HG03469 (cell line): ENCODE data around the gene LRRC8D.

Experiments
- ATAC-seq: cut with Tn5 transposase; IDR thresholded peaks from one replicate; pipeline ENCODE4 v1.9.1; 2021; ENCODE audit warnings: mild to moderate bottlenecking, moderate library complexity, moderate number of reproducible peaks; ENCODE audit not compliant: unreplicated experiment

Gene LRRC8D

DNA sequence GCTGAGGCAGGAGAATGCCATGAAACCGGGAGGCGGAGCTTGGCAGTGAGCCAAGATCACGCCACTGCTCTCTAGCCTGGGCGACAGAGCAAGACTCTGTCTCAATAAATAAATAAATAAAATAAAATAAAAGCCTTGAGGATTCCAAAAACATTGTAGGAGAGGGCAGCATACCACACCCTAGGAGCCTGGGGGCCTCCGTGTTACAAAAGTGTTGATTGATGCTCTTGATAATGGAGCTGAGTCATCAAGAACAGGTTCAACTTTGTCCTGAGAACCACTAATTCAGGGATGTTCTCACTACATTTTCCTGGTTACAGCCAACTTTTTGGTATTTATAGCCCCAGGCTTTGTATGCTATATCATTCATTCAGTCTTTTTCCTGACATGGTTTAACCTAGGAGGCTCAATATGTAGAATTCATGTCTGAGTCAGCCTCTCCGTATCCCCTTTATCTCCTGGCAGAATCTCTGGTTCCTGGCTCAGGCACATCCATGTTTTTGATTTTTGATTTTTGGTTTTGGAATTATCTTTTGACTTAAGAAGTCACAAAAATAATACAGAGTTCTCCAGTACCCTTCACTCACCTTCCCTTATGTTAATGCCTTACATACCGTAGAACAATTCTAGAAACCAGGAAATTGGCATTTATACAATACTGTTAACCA, 69.4 kb downstream of the LRRC8D start:
- ATAC-seq = no peak

DNA sequence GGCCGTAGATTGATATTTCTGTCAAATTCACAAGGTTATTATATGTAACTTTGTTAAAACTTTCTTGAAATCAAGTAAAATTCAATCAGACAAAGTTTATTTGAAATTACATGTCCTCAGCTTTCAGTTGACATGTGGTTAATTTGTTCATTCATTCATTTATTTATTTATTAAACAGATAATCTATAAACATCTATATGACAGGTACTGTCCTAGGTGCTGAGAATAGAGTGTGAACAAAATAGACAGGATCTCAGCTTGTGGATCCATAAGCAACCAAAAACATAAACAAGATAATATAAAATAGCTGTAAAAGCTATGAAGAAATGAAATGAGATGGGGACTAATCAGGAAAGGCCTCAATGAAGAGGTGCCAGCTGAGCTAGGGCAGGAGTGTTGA, 72.0 kb downstream of the LRRC8D start:
- ATAC-seq = no peak

GRCh38 chr1:89894210-89895201, 73.7 kb downstream of the LRRC8D start:
- no peak for ATAC-seq

DNA sequence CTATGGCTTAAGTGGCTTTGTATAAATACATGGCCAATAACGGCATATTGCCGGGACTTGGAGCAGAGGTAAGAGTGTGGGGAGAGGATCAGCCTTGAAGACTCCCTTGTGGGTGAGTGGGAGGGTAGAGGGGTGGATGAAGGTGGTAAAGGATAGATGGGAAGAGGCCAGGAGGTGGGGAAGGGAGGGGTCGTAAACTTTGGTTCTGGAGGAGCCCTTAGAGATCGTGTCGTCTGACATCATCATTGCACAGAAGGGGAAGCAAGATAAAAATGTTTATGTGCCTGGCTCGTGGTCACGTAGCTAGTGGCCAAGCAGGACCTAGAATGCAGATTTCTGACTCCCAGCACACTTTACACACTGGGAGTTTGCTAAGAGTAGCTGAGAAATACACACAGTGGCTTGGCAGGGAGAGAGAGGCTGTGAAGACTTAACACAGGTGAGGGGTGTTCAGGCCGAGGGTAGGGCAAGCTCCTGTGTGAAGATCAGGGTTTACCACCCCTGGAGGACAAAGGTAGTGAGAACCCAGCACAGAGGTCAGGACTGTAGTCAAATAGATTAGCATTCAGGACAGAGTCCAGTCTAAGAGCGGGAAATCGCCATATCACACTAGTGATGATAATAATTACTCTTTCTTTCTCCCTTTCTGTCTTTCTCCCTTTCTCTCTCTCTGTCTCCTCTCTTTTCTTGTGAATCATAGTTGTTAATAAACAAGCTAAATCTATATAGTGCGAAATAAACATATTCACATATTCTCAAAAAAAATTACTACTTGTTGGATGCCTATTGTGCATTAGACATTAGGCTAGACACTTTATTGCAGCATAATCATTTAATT, 75.5 kb downstream of the LRRC8D start:
- ATAC-seq = no peak

- no peak for ATAC-seq
Observed at GRCh38 chr1:89897347-89898133, 76.7 kb downstream of the LRRC8D start.

DNA sequence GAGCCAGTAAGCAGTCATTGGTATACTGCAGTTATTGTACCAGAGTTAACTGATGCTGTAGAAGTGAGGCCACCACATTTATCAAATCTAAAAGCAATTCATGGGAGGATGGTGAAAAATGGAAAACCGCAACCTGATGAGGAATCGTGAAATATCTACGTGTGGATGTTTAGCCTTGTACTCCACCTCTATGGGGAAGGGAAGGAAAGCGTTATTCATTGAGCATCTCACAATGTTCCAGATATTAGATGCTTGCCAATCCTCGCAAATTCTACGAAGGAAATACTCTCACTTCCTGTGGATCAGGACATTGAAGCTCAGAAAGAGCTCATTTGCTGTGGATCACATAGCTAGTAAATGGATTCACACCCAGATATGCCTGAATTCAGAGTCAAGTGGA, 77.3 kb downstream of the LRRC8D start:
- ATAC-seq = no peak

DNA sequence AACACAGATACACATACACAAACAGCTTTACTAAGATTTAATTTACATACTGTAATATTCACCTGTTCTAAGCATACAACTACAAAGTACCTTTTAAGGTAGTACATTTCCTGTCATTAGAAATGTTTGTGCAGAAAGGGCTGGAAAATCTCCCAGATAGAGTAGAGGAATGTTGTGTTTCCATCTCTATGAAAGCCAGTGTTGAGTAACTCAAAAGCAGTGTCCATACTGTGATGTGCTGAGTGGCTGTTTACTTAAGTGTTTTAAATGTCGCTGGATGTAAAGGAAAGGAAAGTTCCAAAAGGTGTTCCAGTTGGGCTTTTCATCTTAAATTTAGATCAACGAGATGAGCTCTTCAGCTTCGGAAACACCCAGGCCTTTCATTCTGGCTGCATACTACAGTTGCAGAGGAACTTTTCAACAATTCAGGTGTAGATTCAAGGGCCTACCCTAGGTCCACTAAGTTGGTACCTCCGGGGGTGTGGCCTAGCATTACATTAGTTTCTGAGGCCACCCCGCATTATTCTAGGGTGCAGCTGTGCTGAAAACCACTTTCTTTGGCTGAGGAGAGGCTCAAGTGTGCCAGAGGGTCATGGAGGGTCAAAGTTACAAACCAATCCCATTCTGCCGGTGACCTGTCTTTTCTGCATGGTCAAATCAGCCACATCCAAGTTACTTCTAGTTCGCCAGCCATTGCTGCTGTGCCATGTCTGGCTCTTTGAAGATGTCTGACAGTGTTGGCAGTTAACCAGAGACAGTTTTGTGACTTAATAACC, 78.1 kb downstream of the LRRC8D start:
- no peak for ATAC-seq

DNA sequence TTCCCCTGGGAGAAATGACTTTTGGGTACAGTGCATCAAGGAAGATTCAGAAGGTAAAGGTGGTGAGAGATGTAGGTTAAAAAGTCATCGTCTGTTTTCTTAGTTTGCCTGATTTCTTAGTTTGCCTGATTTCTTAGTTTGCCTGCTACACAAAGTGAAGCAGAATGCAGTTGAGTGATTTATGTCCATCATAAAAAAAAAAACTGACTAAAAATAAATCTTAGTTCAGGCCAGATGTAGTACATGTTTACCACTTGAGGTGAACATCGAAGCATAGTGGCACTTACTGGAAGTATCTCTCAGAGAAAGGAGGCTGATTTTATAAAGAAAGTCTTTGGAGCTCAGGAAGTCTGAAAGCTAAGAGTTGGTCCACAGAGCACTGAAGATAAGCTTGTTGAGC, 79.5 kb downstream of the LRRC8D start:
- no peak for ATAC-seq

DNA sequence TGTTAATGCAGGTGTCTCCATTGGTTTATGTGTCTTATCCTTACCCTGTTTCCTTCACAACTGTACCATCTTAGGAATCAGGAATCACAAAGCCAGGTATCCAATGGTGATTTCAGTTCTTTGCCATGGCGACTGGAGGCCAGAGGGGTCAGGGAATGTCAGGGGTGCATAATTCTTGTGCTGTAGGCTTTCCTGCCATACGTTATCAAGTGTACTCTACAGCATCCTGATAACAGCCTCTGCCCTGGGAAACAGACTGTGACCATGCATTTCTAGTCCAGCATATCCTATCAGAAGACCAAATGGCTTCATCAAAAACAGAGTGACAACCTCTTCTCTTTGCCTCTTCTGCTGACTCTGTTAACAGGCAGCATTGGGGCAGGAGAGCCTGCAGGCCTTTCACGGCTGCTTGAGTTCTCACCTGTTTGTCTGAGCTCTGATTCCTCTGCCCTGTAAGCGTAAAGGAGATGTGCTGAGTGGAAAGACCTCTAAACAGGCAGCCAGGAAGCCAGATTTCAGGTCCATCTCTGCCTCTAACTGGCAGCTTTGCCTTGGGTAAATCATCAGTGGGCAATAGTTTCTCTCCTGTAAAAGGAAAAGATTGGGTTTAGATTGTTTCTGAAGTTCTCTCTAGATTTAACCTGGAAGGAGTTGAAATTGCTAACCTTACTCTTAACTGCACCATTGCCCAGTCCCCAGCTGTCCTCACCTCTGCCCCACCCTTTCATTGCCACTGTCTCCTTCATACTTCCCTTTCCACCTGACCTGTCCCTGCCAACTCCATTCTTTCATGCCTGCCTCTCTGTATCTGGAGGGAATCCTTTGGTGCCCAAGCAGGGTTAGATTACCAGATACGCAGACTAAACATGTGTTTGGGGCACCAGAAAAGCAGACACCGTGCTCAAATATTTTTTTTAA, 80.2 kb downstream of the LRRC8D start:
- no peak for ATAC-seq

GRCh38 chr1:89901957-89902669, 81.3 kb downstream of the LRRC8D start:
- no peak for ATAC-seq

- no peak for ATAC-seq
Observed at GRCh38 chr1:89903550-89903949, 82.7 kb downstream of the LRRC8D start.

DNA sequence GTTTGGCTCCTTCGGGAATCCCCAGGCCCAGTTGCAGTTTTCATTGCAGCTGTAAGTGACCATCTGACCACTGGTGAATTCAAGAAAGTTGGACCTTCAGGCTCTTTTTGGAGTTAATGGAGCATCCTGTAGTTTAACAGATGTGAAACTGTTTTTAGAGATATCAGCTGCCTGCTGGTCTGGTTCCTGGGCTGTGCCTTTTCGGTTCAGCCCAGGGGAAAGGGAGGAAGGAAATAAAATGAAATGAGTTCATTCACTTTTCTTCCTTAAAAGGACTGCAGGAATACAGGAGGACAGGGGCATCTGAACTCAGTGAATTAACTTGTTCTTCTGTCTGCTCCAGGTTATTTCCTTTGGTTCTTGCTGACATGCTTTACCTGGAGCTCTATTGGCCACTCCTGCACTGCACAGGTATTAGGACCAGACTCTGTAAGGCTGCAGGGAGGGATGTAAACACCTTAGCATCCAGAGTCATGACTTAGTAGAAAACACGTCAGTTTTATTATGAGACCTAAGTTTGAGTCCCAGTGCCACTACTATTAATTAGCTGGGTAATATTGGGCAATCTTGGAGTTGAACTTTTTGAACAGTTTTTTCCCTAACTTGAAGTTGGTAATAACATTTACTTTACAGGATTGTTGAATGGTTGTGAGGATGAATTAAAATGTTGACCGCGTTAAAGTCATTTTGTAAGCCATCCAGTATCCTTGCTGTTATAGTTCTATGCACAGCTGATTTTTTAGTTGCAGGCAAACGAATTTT, 83.6 kb downstream of the LRRC8D start:
- no peak for ATAC-seq

DNA sequence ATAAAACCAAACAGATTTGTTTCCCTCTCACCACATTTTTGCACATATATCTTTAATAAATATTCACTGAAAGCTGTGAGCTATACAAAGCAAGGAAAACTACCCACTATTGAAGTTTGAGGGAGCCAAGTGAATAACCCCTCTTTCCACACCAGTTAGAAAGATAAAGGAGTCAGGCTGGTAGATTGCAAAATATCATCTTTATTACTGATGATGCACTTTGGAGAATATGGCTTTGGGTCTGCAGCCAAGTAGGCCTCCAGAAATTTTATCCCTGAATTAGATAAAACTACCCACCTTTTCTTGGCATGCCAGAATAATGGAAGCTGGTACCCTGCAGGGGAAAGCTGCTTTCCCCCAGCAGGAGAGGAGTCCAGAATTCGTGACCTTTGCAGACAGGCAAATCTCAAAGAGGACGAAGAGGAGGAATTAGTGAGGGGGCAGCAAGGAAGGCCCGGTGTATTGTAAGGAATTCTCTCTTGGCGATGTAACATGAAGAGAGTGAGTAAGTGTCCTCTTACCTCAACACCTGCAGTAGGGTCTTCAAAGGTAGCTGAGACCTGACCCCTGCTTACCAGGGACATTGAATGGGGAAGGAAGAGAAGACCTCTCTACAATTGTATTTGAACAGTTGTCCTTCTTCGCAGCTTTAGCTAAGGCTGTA, 84.7 kb downstream of the LRRC8D start:
- no peak for ATAC-seq

GRCh38 chr1:89906088-89906487, 85.3 kb downstream of the LRRC8D start:
- ATAC-seq = no peak

- ATAC-seq = no peak
Observed at GRCh38 chr1:89907727-89908212, 86.9 kb downstream of the LRRC8D start.

DNA sequence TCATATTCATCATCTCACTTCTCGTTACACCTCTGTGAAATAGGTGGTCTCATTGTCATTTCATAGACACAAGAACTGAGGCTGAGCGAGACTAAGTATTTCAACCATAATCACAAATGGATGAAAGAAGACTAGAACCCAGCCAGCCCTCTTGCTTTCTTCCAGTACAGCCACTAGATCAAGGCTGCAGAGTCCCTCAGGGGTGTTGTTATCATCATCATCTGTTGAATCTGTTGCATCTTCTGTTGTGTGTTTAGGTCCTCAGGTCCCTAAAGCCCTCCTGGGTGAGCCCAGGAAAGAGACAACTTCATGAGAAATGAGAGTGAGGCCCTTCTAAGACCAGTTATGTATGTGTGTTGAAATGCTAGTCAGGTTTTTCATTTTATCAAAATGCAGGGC, 87.4 kb downstream of the LRRC8D start:
- no peak for ATAC-seq
